DMS114 treated with DMSO at 0.1 percent for 48 hours (cell line): Measurements from ENCODE around the gene FADD.

Experiments used
- DNase-seq: peaks from one replicate; lab custom pipeline; 2025; ENCODE audit not compliant: unreplicated experiment; lab: John Stamatoyannopoulos, UW

FADD gene

GRCh38 chr11:70230840-70231710, 28.0 kb downstream of the FADD start:
- no peak for DNase-seq

- DNase-seq = no peak
Observed at GRCh38 chr11:70233034-70233433, 29.9 kb downstream of the FADD start.

DNA sequence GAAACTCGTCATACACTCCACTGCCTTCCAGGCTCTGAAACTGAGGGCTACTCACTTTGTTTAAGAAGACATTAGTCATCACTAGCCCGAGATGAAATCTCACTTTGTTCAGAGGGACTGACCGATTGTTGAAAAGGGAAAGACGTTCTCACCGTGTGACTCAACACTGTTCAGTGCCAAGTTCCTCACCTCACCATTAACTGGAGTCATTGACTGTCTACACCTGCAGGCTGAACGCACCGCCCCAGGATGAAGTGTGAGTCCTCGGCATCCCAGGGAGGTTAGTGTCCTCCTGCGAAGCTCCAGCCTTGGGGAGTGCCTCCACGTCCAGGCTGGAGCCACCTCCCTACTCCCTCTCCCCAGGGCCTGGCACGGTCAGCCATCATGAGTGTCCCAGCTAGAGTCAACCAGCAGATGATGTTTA, 30.4 kb downstream of the FADD start:
- no peak for DNase-seq

GRCh38 chr11:70233962-70234361, 30.9 kb downstream of the FADD start:
- no peak for DNase-seq

GRCh38 chr11:70240337-70240736, 37.2 kb downstream of the FADD start:
- DNase-seq = no peak

- DNase-seq = no peak
Observed at GRCh38 chr11:70241709-70242108, 38.6 kb downstream of the FADD start.

DNA sequence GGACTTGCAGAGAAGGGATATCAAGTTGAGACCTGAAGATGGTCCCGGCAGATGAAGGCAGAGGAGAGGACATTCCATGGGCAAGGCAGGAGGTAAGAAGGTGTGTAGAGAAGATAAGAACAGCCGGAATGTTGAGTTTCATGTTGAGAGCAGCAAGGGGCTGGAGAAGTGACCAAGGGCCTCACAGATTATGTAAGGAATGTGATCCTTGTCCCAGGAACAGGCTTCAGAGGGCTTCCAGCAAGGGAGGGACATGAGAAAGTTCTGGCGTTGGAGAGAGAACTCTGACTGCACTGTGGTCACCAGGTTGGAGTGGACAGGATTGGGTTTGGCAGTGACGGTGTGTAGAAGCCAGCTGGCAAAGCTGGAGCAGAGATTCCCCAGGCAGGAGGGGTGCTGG, 39.8 kb downstream of the FADD start:
- no peak for DNase-seq

DNA sequence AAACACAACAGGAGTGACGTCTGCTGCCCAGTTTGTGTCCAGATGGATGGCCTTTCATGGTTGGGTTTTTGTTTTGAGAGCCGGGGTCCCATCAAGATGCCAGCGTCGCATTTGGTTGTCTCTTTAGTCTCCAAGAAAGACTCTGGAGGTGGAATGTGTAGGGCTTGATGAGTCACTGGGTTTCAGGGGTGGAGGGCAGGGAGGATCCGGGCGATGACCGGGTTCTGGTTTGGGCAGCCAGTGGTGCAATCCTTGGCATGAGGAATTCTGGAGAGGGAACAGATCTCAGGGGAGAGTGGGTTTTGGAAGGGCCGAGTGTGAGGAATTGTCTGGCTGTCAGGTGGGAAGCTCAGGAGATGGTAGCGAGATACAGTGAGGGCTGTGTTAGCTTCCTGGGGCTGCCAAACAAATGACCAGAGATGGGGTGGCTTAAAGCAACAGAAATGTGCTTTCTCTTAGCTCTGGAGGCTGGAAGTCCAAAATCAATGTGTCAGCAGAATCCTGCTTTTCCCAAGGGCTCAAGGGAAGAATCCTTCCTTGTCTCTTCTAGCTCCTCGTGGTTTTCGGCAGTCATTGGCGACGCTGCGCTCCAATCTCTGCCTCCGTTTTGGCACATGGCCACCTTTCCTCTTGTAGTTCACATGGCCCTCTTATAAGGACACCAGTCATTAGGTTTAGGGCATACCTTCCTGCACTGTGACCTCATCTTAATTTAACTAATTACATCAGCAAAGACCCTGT, 41.0 kb downstream of the FADD start:
- no peak for DNase-seq

GRCh38 chr11:70244698-70245097, 41.6 kb downstream of the FADD start:
- no peak for DNase-seq

GRCh38 chr11:70246196-70246595, 43.1 kb downstream of the FADD start:
- no peak for DNase-seq

GRCh38 chr11:70247042-70247709, 44.1 kb downstream of the FADD start:
- DNase-seq = no peak

GRCh38 chr11:70247710-70248072, 44.6 kb downstream of the FADD start:
- no peak for DNase-seq

DNA sequence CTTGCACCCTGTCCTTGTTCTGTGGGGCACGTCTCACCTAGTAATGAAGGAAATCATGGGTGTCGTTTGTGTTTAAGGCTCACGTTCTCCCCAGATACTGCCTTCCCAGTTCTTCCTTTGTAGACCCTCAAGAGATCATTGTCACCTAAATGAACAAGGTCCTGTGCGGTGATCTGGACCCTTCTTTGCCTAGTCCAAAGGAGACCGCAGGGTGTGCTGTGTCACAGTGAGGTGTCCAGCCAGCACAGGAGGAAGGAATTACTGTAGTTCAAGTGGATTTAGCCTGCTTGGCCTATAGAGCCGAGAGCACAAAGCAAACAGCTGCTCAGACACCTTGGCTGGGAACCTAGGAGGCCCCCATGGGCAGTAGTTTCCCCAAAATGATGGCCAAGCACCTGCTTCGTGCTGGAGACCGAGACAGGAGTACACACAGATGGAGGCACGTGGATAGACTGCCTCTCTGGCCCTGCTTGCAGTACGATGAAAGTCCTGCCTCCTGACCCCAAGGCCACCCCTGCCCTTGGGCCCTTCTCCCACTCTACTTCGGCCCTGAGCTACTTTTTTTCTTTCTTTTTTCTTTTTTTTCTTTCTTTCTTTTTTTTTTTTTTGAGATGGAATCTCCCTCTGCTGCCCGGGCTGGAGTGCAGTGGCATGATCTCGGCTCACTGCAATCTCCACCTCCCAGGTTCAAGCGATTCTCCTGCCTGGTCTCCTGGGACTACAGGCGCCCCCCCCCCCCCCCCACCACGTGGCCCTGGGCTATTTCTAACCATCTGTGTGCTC, 48.0 kb downstream of the FADD start:
- no peak for DNase-seq

DNA sequence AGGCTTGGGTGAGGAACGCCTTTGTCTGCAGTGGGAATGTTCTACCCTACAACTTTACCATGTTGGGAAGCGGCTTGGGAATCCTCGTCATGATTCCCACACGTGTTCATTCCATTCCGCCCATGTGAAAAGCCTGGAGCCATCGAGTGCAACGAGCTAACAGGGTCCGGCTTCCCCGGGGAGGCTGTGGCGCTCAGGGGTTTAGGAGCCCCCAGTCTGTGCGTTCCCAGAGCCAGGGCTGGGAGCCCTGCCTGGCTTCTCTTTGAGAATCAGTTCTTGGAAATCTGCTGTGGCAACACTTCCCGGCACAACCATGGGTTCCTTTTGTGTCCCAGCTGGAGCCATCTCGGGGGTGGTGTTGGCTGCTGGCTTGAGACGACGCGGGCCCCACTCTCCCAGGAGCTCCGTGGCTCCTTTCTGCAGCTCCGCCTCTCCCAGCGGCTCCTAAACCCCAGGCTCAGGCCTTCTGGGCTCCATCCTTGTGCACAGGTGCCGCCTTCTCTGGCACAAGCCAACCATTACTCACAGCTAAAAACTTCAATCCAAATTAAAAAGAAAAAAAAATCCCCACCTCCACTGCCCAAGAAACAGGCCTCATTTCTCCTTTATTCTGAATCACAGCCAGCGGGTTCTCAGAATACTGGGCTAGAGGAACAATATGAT, 48.7 kb downstream of the FADD start:
- DNase-seq = no peak

DNA sequence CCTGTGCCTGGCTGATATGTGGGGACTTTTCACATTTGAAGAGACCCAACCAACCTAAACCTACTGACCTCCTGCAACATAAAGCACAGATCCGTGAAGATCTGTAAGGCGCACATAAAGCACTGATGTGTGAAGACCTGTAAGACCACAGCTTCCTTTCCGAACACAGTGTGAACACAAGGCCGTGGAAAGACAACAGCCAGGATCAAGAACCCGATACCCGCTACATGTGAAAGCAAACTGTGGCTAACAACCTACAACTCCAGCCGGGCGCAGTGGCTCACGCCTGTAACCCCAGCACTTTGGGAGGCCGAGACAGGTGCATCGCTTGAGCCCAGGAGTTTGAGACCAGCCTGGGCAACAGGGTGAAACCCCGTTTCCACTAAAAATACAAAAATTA, 49.7 kb downstream of the FADD start:
- DNase-seq = no peak

DNA sequence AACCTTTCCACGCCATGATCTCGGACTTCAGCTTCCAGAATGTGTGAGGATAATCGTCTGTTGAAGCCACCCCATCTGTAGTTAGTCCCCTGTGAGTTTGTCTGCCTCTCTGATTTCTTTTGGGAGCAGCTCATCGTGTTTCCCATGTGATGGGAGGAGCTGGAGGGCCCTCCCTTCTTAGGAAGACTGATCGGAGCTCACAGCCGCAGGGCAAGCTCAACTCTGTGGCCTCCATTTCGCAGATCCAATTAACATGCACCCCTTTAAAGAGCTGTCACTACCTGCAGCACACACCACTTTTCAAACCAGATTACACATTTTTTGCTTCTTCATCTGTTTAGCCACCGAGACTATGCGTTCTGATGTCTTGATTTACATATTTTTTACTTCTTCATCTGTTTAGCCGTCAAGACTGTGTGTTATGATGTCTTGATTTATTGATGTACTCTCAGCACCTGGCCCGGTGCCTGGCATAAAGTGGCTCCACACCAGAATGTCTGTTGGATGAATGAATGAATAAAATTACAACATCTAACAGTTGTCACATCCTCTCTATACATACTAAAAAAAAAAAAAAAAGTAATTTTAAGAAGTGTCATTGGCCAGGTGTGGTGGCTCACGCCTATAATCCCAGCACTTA, 52.5 kb downstream of the FADD start:
- no peak for DNase-seq
